GM21723 (cell line): ENCODE measurements around the gene MMP12.

Source experiments
- ATAC-seq: cut with Tn5 transposase; IDR thresholded peaks from one replicate; pipeline ENCODE4 v1.9.1; 2021; ENCODE audit warnings: mild to moderate bottlenecking, moderate library complexity; ENCODE audit not compliant: unreplicated experiment

The MMP12 gene

GRCh38 chr11:102850973-102851745 lies 23.6 kb downstream of the MMP12 start:
- no peak for ATAC-seq

GRCh38 chr11:102849311-102849710 lies 25.5 kb downstream of the MMP12 start:
- ATAC-seq, result no peak

- no peak for ATAC-seq
Measured at GRCh38 chr11:102846292-102846691, 28.5 kb downstream of the MMP12 start.

GRCh38 chr11:102843489-102843888 lies 31.3 kb downstream of the MMP12 start, which contains the start of gene MMP3:
Gene MMP3 (minus strand): TSS chr11:102843609. CDS start chr11:102843546, 63 bp downstream.
- no peak for ATAC-seq

GRCh38 chr11:102842930-102843329 lies 31.9 kb downstream of the MMP12 start:
- ATAC-seq, result no peak

- ATAC-seq, result no peak
Measured at GRCh38 chr11:102840018-102840417, 34.8 kb downstream of the MMP12 start.

GRCh38 chr11:102837646-102838045 lies 37.1 kb downstream of the MMP12 start:
- ATAC-seq, result no peak

GRCh38 chr11:102837156-102837555 lies 37.6 kb downstream of the MMP12 start:
- no peak for ATAC-seq

- ATAC-seq, result no peak
Measured at GRCh38 chr11:102836290-102836875, 38.4 kb downstream of the MMP12 start.

- no peak for ATAC-seq
Measured at GRCh38 chr11:102833731-102834130, 41.1 kb downstream of the MMP12 start.

- ATAC-seq, result no peak
Measured at GRCh38 chr11:102832612-102833011, 42.2 kb downstream of the MMP12 start.

GRCh38 chr11:102831489-102832440 lies 43.0 kb downstream of the MMP12 start:
- ATAC-seq, result no peak

GRCh38 chr11:102831128-102831488 lies 43.7 kb downstream of the MMP12 start:
- ATAC-seq, result no peak

GRCh38 chr11:102830001-102830727 lies 44.6 kb downstream of the MMP12 start:
- no peak for ATAC-seq

GRCh38 chr11:102829316-102830000 lies 45.3 kb downstream of the MMP12 start:
- ATAC-seq, result no peak

- no peak for ATAC-seq
Measured at GRCh38 chr11:102824556-102824955, 50.2 kb downstream of the MMP12 start.

GRCh38 chr11:102819491-102819890 lies 55.3 kb downstream of the MMP12 start:
- ATAC-seq, result no peak

GRCh38 chr11:102813484-102813883 lies 61.3 kb downstream of the MMP12 start:
- ATAC-seq, result no peak
